GM15510 (cell line): ENCODE measurements around the gene TIMM23.

Experiments
- POLR2A ChIP-seq: IDR thresholded peaks from 3 replicates; pipeline ENCODE4 v1.6.1; 2011; ENCODE audit warnings: borderline replicate concordance; ENCODE audit not compliant: insufficient read length; ENCODE audit errors: extremely low read depth

TIMM23 gene

GRCh38 chr10:46031648-46032532 is 59.6 kb downstream of the TIMM23 start:
- TF ChIP-seq POLR2A: no peak

GRCh38 chr10:46033602-46034011 is 61.3 kb downstream of the TIMM23 start:
- no peak for TF ChIP-seq POLR2A

GRCh38 chr10:46035923-46036849 is 63.9 kb downstream of the TIMM23 start:
- no peak for TF ChIP-seq POLR2A

- no peak for TF ChIP-seq POLR2A
Measured at GRCh38 chr10:46037107-46037825, 65.0 kb downstream of the TIMM23 start.

- TF ChIP-seq POLR2A: no peak
Measured at GRCh38 chr10:46040004-46040403, 67.7 kb downstream of the TIMM23 start.

GRCh38 chr10:46042527-46042926 is 70.2 kb downstream of the TIMM23 start:
- no peak for TF ChIP-seq POLR2A

GRCh38 chr10:46046261-46046660 is 74.0 kb downstream of the TIMM23 start, which contains the start of gene MSMB:
MSMB (minus strand) TSS chr10:46046269; CDS start chr10:46046237, 32 bp downstream.
- TF ChIP-seq POLR2A: no peak

- no peak for TF ChIP-seq POLR2A
Measured at GRCh38 chr10:46048152-46048551, 75.9 kb downstream of the TIMM23 start.

GRCh38 chr10:46050941-46051623 is 78.8 kb downstream of the TIMM23 start:
- no peak for TF ChIP-seq POLR2A

- no peak for TF ChIP-seq POLR2A
Measured at GRCh38 chr10:46052057-46052790, 79.9 kb downstream of the TIMM23 start.

GRCh38 chr10:46052791-46053375 is 80.6 kb downstream of the TIMM23 start:
- no peak for TF ChIP-seq POLR2A
